NCI-H2171 (cell line): ENCODE data around the gene HNRNPLL.

ENCODE experiments used
- DNase-seq: peaks from one replicate; lab custom pipeline; 2025; lab: John Stamatoyannopoulos, UW

HNRNPLL gene

GRCh38 chr2:38592951-38593350 lies 9.8 kb downstream of the HNRNPLL start:
- no peak for DNase-seq

GRCh38 chr2:38591152-38591551 lies 11.6 kb downstream of the HNRNPLL start:
- no peak for DNase-seq

GRCh38 chr2:38590053-38590452 lies 12.7 kb downstream of the HNRNPLL start:
- no peak for DNase-seq

- DNase-seq = no peak
Observed at GRCh38 chr2:38586931-38587330, 15.8 kb downstream of the HNRNPLL start.

- no peak for DNase-seq
Observed at GRCh38 chr2:38584881-38585280, 17.8 kb downstream of the HNRNPLL start.

- DNase-seq = no peak
Observed at GRCh38 chr2:38583994-38584393, 18.7 kb downstream of the HNRNPLL start.

GRCh38 chr2:38583524-38583923 lies 19.2 kb downstream of the HNRNPLL start:
- DNase-seq = no peak

- peak; percentile 1 for DNase-seq
Observed at GRCh38 chr2:38581193-38582147, 21.3 kb downstream of the HNRNPLL start.

GRCh38 chr2:38580115-38580636 lies 22.6 kb downstream of the HNRNPLL start:
- no peak for DNase-seq

GRCh38 chr2:38578832-38579231 lies 23.9 kb downstream of the HNRNPLL start:
- no peak for DNase-seq

- no peak for DNase-seq
Observed at GRCh38 chr2:38574278-38574677, 28.4 kb downstream of the HNRNPLL start.

- DNase-seq = no peak
Observed at GRCh38 chr2:38572167-38572566, 30.6 kb downstream of the HNRNPLL start.

GRCh38 chr2:38571193-38571592 lies 31.5 kb downstream of the HNRNPLL start:
- no peak for DNase-seq

GRCh38 chr2:38568724-38569436 lies 33.8 kb downstream of the HNRNPLL start:
- no peak for DNase-seq

GRCh38 chr2:38565333-38565732 lies 37.4 kb downstream of the HNRNPLL start:
- no peak for DNase-seq

- no peak for DNase-seq
Observed at GRCh38 chr2:38561691-38562090, 41.0 kb downstream of the HNRNPLL start.

GRCh38 chr2:38560092-38560491 lies 42.6 kb downstream of the HNRNPLL start:
- no peak for DNase-seq

GRCh38 chr2:38557981-38558380 lies 44.7 kb downstream of the HNRNPLL start:
- no peak for DNase-seq

GRCh38 chr2:38557217-38557616 lies 45.5 kb downstream of the HNRNPLL start:
- no peak for DNase-seq

GRCh38 chr2:38556006-38556801 lies 46.5 kb downstream of the HNRNPLL start:
- no peak for DNase-seq

- DNase-seq = no peak
Observed at GRCh38 chr2:38554973-38555595, 47.6 kb downstream of the HNRNPLL start.

- no peak for DNase-seq
Observed at GRCh38 chr2:38553554-38553953, 49.2 kb downstream of the HNRNPLL start.
